HG02642 (cell line): ENCODE results near the gene TM4SF4.
"Not testable (repeated sequence)": the region's sequence is repeated elsewhere in the genome, so short reads cannot be mapped to it uniquely, and the experiment has no call there.

Source experiments
- ATAC-seq: cut with Tn5 transposase; IDR thresholded peaks from one replicate; pipeline ENCODE4 v1.9.1; 2021; ENCODE audit warnings: mild to moderate bottlenecking; ENCODE audit not compliant: unreplicated experiment, poor library complexity

TM4SF4 gene

GRCh38 chr3:149474250-149474817 is at the start of gene TM4SF4:
TM4SF4 (plus strand) TSS chr3:149474697; CDS start chr3:149474878, 181 bp downstream.
- ATAC-seq = no peak

DNA sequence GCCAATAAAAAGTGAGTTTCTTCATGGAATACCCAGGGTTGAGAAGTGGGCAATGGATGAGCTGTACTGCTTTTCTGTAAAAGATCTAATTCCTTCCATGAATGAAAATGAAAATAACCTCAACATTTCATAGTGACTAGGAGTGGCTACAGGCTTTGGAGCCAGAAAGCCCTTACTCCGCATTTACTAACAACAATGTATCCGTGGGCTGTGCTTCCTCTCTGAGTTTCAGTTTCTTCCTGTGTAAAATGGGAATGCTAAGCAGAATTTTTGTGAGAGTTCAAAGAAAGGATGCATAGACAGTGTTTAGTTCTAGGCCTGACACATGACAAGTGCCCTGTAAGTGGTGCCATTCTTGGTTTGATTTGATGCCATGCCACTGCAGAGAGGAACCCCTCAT is 49.6 kb upstream of the TM4SF4 start:
- no peak for ATAC-seq

DNA sequence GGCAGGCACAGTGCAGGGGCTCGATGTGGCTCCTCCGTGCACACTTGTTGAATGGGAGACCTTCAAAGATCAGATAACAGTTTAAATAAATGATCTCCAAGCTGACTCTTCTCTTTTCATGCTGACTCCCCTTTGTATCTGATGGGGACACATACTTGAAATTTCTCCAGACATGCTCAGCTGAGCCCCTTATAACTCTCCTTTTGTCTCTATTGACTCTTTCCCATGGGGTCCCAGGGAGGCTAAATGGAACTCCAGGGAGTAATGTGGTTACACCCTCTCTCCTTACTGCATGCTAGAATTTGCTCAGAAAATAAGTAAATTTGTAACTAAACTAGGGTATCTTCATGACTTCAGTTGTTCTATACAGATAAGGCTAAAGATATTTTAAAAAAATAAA is 48.2 kb upstream of the TM4SF4 start:
- no peak for ATAC-seq

DNA sequence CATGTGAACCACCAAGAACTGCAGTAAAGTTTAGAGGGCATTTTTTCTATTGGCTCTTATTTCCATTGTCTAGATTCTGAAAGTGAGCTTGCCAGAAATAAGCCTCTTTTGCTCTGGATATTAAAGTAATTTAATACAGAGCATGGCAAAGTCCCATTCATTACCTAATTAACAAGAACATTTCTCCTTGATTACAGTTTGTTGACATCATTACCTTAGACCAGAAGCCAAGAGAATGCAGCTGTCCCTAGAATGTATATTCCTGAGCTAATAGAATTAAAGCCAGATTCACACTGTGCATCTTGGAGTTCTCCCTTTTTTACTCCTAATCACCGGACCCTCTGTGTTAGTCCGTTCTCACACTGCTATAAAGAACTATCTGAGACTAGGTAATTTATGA is 46.4 kb upstream of the TM4SF4 start:
- ATAC-seq = no peak

DNA sequence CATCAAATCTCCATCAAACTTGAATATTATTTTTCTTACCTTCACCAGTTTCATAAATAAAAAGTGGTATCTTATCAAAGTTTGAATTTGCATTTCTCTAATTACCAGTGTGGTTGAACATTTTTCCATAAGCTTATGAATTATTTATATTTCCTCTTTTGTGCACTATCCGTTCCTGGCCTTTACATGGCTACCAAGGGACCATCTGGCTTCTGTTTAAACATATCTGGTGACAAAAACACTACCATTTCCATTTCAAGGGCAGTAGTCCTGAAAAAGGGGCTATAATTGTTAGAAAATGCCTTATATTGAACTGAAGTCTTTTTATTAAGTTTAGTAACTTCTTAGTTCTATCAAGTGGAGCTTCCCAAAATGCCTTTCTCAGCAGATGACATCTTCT is 44.3 kb upstream of the TM4SF4 start:
- no peak for ATAC-seq

DNA sequence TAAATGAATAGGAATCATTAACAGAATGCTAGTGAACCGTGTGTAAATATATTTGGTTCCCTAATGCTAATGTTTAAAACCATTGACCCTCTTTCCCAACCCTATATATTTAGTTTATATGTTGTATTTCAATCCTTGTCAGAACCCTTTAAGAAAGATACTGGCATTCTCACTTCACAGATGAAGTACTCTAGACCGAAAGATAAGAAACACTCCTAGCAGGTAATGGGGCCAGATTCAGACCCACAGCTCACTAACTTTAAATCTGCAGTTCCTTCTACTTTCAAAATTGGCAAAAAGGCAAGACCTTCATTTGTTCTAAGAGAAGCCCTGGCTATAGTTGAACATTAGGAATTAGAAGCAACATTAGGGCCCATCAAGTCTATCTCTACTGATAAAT is 42.3 kb upstream of the TM4SF4 start:
- no peak for ATAC-seq

DNA sequence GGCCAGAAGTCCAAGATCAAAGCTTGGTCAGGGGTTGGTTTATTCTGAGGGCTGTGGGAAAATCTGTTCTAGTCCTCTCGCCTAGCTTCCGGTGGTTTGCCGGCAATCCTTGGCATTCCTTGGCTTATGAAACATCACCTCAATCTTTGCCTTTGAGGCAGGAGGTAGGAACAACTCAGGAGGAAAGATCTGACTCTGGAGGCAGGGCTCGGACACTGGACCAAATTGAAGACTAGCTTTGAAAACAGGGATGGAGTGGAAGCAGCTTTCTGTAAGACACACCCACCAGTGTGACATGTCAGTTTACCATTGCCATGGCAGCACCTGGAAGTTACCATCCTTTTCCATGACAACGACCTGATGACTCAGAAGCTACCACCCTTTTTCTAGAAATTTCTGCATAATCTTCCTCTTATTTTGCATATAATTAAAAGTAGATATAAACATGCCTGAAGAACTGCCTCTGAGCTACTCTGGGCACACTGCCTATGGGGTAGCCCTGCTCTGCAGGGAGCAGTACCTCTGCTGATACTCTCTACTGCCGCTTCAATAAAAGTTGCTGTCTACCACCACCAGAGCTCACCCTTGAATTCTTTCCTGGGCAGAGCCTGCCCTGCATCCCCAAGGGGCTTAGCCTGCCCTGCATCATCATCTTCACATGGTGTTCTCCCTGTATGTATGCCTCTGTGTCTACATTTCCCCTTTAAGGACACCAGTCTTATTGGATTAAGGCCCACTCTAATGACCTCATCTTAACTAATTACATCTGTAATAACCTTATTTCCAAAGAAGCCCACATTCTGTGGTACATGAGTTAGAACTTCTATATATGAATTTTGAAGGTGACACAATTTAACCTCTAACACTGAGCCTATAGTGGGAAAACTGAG is 38.3 kb upstream of the TM4SF4 start:
- ATAC-seq = no peak

DNA sequence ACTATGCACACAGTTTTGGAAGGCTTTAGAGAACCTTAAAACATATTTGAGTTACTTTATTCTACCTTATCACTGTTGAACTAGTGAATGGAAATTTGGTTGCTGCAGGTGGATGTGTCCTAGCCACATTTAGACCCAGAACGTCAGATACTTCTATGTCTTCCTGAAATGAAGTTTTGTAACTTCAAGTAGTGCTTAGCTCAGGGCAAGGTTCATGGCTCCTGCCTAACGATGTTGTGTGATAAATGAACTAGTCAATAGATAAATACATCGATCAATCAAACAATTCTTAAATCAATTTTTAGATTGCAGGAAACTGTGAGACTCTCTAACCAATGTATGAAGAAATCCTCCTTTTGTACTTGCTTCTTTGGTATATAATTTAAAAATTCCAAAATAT is 37.2 kb upstream of the TM4SF4 start:
- no peak for ATAC-seq

GRCh38 chr3:149437710-149438109 is 36.8 kb upstream of the TM4SF4 start:
- no peak for ATAC-seq

DNA sequence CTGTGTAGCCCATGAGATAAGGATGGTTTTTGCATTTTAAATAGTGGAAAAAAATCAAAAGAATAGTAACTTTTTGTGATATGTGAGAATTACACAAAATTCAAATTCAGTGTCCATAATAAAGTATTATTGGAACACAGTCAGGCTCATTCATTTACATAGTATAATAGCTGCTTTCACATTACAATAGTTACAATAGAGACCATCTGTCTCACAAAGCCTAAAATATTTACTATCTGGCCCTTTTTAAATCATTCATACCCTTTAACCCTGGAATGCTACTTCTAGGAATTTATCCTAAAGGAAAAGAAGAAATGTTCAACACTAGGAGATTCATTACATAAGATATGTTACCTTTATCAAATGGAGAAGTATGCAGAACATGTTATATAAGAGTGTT is 35.5 kb upstream of the TM4SF4 start:
- ATAC-seq = no peak

- ATAC-seq = no peak
Observed at GRCh38 chr3:149441642-149442041, 32.9 kb upstream of the TM4SF4 start.

DNA sequence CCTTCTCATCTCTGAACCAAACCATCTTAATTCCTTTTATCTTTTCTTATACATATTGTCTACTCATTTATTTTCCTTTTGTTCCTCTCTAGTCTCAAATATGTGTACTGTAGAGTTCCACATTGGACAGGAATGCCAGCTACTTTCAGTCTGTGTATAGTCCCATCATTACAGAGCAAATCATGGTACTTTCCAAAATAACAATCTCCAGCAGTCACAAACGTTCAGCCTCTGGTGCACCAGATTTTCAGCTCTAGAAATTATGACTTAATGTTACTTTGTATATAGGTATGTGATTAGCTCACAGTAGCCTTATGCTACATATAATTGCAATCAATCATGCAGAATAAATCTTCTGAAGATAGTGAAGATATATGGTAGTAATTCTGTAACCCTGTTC is 32.5 kb upstream of the TM4SF4 start:
- ATAC-seq = no peak

DNA sequence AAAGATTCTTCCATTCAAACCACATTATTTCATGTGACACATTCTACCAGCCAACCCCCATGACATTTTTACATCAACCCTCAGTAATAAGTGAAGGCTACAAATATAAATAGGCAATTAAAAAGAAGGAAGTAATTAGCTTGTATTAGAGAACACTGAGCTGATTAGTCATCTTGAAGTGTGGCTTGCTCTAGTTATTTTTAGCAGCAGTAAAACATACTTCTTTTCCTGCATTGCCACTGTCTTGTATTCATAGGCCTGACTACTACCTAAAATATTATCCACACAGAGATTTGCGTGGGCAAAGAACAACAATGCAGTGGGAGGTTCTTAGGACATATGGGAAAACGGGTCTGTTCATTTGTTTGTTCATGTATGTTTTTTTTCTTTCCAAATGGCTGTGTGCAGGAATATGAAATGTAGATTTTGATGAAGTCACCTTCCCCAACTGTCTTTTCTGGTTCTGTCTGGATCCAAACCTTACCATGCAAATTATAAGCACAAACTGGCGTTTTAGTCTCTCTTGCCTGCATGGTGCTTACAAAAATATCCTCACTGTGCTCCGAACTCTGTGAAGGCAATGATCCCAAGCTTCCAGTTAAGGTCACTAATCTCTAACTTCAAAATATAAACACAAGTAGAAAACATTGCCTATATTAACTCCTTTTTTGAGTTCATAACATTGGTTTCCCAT is 31.5 kb upstream of the TM4SF4 start:
- no peak for ATAC-seq

GRCh38 chr3:149443545-149443912 is 31.0 kb upstream of the TM4SF4 start:
- ATAC-seq = no peak

DNA sequence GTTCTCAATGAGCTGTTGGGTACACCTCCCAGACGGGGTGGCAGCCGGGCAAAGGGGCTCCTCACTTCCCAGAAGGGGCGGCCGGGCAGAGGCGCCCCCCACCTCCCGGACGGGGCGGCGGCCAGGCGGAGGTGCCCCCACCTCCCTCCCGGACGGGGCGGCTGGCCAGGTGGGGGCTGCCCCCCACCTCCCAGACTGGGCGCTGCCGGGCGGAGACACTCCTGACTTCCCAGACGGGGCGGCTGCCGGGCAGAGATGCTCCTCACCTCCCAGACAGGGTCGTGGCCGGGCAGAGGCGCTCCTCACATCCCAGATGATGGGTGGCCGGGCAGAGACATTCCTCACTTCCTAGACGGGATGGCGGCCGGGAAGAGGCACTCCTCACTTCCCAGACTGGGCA is 29.6 kb upstream of the TM4SF4 start:
- ATAC-seq = not testable (repeated sequence)

DNA sequence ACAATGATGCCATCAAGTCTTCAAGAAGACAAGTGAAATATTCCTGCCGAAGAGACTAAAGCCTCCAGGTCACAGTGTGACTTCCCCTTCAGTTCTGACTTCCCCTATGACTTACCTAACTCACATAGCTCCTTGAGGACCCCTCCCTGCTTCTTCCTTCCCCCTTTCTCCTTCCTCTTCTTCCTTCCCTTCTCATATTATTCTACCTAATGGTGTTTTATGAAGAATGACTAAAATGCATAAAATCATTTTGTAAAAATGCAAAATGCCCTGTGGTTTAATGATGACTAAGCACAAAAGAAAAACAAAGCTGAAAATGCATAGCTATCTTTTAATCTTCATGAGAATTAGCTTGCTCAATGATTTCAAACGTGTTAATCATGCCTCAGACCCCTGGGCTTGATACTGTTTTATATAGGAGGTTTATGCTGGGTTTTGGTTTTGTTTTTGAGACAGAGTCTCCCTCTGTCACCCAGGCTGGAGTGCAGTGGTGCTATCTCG is 26.1 kb upstream of the TM4SF4 start:
- ATAC-seq = no peak

GRCh38 chr3:149449182-149449581 is 25.3 kb upstream of the TM4SF4 start:
- ATAC-seq = no peak

DNA sequence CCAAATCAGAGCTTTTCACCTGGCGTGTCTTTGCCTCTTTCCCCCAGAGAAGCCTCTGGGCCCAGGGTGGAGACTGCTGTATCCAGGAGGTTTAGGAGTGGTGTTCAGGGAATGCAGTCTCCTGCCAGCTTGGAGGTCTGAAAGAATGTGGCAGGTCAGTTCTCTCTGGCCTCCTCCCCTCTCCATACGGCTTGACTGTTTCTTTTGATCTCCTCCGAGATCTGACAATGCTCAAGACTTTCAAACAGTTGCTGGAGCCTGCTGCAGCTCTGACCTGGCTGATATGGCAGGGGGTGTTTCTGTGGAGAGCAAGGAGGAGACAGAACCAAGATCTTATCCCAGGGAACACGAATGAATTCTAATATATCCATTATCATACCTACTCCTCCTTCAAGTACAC is 24.7 kb upstream of the TM4SF4 start:
- ATAC-seq = no peak

- ATAC-seq = no peak
Observed at GRCh38 chr3:149450281-149450680, 24.2 kb upstream of the TM4SF4 start.

GRCh38 chr3:149452036-149452435 is 22.5 kb upstream of the TM4SF4 start:
- ATAC-seq = no peak

DNA sequence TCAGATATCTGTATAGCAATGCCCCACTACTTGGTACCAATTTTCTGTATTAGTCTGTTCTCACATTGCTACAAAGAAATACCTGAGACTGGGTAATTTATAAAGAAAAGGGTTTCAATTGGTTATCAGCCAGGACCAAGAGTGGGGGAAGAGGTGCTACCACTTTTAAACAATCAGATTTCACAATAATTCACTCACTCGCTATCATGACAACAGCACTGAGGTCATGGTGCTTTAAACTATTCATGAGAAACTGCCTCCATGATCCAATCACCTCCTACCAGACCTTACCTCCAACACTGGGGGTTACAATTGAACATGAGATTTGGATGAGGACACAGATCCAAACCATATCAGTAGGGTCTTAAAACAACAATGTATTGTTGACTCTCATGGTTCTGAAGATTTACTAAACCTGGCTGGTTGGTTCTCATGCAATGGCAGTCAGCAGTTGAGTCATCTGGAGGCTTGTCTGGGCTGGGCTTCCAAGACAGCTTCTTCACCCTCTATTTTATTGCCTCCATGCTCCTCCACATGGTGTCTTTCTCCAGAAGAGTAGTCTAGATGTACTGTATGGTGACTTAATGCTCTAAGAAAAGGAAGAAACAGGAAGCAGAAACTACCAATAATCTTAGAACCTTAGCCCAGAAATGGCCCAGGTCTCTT is 21.2 kb upstream of the TM4SF4 start:
- ATAC-seq = no peak
